ENCODE results near the gene LMOD2.

Gene LMOD2

GRCh38 chr7:123639631-123640030 lies 16.0 kb upstream of the LMOD2 start:
- no peak for DNase-seq (ENCODE audit: low read depth, low spot score)

DNA sequence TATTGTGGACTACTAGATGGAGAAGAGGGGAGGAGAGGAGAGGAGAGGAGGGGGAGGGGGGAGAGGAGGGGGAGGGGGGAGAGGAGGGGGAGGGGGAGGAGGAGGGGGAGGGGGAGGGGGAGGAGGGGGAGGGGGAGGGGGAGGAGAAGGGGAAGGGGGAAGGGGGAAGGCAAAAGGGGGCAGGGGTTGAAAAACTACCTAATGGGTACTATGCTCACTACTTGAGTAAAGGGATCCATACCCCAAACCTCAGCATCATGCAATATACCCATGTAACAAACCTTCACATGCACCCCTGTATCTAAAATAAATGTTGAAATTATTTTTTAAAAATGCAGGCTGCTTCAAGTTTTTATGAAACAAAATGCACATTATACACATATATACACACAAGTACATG lies 15.1 kb upstream of the LMOD2 start:
- no peak for DNase-seq (ENCODE audit: low read depth, low spot score)

DNA sequence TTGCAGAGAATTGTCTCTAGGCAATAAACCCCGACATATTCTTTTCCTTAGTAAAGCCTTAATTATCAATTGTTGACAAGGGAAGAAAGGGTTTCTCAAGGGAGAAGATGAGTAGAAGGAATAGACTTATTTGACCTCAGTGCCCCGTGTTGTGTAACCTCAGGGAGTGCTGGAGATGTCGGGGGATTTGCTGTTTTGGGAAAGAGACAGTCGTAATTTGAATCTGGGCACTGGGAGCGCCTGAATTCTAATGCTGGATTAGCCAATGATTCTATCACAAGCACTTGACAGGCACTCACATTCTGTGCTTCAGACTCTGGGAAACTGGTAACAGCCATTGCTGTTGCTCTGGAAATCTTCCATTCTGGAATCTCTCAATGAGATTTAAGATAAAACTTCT lies 13.8 kb upstream of the LMOD2 start:
- DNase-seq (ENCODE audit: low read depth, low spot score): no peak

GRCh38 chr7:123643495-123644441 lies 11.9 kb upstream of the LMOD2 start:
- DNase-seq (ENCODE audit: low read depth, low spot score): peak; percentile 39

DNA sequence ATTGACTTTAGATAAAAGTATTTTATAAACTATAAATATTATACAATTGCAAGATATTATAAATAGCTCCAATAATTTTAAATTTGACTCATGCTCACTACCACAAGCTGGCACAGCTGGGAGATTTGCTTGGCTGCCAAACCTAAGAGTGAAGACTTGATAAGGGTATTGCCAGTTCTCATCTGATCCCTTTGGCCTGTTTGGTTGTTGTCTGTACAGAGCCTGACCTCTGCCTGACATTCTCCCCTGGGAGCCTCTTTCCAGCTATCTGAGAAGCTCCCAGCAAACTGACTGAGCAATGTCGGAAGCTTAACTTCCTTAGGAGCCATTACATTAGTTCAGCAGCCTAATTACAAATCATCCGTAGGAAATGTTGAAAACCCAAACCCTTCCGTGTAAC lies 10.2 kb upstream of the LMOD2 start:
- DNase-seq (ENCODE audit: low read depth, low spot score): no peak

DNA sequence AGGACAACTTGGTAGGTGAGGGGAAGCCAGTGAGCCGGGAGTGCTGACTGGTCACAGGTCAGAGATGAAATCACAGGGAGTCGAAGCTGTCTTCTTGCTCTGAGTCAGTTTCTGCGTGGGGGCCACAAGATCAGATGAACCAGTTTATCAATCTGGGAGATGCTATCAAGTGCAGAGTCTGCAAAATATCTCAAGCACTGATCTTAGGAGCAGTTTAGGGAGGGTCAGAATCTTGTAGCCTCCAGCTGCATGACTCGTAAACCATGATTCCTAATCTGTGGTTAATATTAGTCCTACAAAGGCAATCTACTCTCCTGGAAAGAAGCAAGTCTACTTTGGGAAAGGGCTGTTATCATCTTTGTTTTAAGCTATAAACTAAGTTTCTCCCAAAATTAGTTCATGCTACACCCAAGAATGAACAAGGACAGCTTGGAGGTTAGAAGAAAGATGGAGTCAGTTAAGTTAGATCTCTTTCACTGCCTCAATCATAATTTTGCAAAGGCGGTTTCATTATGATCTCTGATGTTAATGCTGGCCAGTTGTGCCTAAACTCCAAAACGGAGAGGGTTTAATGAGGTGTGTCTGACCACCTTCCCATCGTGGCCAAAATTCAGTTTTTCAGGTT lies 8.4 kb upstream of the LMOD2 start:
- no peak for DNase-seq (ENCODE audit: low read depth, low spot score)

- no peak for DNase-seq (ENCODE audit: low read depth, low spot score)
These were observed 5.7 kb upstream of the LMOD2 start for GRCh38 chr7:123649964-123650363.

DNA sequence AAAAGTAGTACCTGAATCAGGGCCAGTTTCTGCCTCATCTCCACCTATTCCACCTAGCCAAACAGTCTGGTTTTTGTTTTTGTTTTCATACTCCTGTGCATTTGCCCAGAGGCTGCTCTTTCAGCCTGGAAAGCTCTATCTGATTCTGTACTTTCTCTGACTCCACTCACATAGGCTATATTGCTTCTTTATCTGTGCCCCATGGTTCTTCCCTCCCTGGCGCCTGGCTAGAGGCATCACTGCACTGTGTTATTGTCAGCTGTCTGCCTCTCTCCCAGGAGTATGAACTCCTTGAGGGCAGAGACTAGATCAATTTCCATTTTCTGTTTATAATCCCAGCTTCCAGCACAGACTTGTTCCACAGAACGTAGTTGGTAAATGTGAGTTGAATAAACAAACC lies 5.1 kb upstream of the LMOD2 start:
- DNase-seq (ENCODE audit: low read depth, low spot score): no peak

- no peak for DNase-seq (ENCODE audit: low read depth, low spot score)
These were observed 3.3 kb upstream of the LMOD2 start for GRCh38 chr7:123652406-123652805.

DNA sequence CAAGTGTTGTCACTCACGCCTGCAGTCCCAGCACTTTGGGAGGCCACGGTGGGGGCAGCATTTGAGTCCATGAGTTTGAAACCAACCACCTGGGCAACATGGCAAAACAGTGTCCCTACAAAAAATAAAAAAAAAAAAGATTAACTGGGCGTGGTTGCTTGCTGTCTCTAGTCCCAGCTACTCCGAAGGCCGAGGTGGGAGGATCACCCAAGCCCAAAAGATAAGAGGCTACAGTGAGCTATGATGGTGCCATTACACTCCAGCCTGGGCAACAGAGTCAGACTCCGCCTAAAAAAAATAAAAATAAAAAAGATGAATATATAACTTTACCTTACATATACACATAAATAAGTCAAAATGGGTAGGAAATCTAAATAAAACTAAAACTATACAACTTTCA lies 2.5 kb upstream of the LMOD2 start:
- no peak for DNase-seq (ENCODE audit: low read depth, low spot score)

- DNase-seq (ENCODE audit: low read depth, low spot score): no peak
These were observed 1.1 kb downstream of the LMOD2 start for GRCh38 chr7:123656544-123657303.

GRCh38 chr7:123657304-123657685 lies 1.6 kb downstream of the LMOD2 start:
- no peak for DNase-seq (ENCODE audit: low read depth, low spot score)

DNA sequence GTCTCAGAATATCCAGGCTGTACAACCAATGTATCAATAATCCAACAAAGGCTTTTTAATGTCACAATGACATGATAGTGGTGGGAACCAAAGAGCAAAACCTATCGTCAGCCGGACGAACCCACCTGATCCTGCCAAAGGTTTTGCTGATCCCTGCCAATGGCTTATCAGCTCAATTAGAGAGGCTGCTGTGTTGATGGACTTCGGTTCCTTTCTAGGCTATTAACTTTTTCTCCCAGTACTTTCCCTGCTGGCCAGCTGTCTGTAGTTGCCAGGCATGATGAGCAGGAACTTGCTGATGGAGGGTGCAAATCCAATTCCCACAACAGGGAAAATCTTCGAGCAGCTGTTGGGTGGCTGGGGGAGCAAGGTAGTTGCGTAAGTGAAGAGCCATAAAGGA lies 2.4 kb downstream of the LMOD2 start:
- no peak for DNase-seq (ENCODE audit: low read depth, low spot score)

- no peak for DNase-seq (ENCODE audit: low read depth, low spot score)
These were observed 5.1 kb downstream of the LMOD2 start for GRCh38 chr7:123660514-123661354.

GRCh38 chr7:123661765-123662164 lies 6.1 kb downstream of the LMOD2 start:
- DNase-seq (ENCODE audit: low read depth, low spot score): no peak

DNA sequence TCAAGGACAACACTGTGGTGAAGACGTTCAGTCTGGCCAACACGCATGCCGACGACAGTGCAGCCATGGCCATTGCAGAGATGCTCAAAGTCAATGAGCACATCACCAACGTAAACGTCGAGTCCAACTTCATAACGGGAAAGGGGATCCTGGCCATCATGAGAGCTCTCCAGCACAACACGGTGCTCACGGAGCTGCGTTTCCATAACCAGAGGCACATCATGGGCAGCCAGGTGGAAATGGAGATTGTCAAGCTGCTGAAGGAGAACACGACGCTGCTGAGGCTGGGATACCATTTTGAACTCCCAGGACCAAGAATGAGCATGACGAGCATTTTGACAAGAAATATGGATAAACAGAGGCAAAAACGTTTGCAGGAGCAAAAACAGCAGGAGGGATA lies 6.6 kb downstream of the LMOD2 start:
- DNase-seq (ENCODE audit: low read depth, low spot score): no peak

DNA sequence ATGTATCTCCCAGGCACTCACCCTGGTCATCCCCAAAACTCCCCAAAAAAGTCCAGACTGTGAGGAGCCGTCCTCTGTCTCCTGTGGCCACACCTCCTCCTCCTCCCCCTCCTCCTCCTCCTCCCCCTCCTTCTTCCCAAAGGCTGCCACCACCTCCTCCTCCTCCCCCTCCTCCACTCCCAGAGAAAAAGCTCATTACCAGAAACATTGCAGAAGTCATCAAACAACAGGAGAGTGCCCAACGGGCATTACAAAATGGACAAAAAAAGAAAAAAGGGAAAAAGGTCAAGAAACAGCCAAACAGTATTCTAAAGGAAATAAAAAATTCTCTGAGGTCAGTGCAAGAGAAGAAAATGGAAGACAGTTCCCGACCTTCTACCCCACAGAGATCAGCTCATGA lies 7.1 kb downstream of the LMOD2 start:
- no peak for DNase-seq (ENCODE audit: low read depth, low spot score)

DNA sequence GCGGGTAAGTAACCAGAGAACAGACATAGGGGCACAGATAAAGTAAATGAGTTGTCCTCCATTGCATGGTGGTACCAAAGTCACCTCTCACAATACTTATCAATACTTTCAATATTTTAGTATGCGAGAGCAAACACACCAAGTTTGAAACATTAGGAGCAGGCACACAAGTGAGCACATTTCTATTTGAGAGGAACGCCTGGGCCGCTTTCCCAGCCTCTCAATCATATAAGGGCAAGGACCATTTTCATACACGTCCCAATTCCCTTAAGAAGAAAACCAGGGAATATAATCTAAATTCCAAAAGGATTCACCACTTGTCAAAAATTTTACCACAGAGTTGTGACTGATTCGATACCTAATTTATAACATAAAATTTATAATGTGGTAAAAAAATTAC lies 7.5 kb downstream of the LMOD2 start:
- DNase-seq (ENCODE audit: low read depth, low spot score): no peak

GRCh38 chr7:123665157-123665556 lies 9.5 kb downstream of the LMOD2 start:
- DNase-seq (ENCODE audit: low read depth, low spot score): no peak

- DNase-seq (ENCODE audit: low read depth, low spot score): no peak
These were observed 10.2 kb downstream of the LMOD2 start for GRCh38 chr7:123665896-123666295.

GRCh38 chr7:123666492-123666891 lies 10.8 kb downstream of the LMOD2 start:
- no peak for DNase-seq (ENCODE audit: low read depth, low spot score)

GRCh38 chr7:123669485-123669884 lies 13.8 kb downstream of the LMOD2 start:
- no peak for DNase-seq (ENCODE audit: low read depth, low spot score)

Data from brain pericyte (primary cell).